SK-N-MC (cell line): ENCODE results near the gene HTATSF1.

Experiments used
- EZH2 ChIP-seq: fragments of 200-600 bp; sonication (generic); IDR thresholded peaks from one replicate; pipeline ENCODE4 v1.6.1; 2017; ENCODE audit warnings: antibody characterized with exemption
- POLR2AphosphoS5 ChIP-seq: IDR thresholded peaks from 2 replicates; pipeline ENCODE4 v1.6.1; 2012; ENCODE audit warnings: mild to moderate bottlenecking, low read depth, low read length, borderline replicate concordance

DNA sequence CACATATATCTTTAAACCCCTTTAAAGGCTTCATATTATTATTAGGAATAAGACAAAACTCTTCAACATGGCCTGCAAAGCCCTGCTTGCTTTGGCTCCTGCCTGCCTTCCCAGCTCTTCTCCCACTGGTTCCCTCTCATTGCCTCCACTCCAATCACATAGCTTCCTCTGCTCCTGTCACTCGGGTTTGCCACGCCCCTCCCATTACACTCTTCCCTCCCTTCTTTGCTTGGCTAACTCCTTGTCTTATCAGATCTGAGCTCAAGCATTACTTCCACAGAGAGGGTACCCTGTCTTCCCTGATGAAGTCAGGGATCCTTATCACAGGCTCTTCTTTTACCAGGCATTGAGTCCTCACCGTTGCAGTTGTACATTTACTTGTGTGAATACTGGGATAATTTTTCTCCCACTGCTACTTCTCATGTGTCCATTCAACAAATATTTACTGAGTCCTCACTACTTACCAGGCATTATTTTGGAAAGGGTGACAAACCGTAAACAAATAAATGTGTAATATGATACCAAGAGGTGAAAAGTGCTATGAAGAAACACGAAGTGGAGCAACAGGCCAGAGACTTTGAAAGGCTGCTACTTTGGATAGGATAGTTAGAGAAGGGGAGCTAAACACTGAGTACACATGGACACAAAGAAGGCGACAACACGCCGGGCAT is 31.4 kb downstream of the HTATSF1 start:
- TF ChIP-seq EZH2, result no peak
- no peak for TF ChIP-seq POLR2AphosphoS5
